ENCODE data around the gene CCT6B. TPM values are rescaled to one million over a fixed set of nuclear protein-coding genes. Genes with fewer than 3 reads are reported as not detected.

CCT6B gene
- total and polyA plus RNA-seq, 9 of the 15 experiments (the other 6 are each of a cell fraction or from before 2014, with no cell fraction given): 0.25 to 0.91 (median 0.58) TPM

GRCh38 chr17:34988644-34989043 lies 27.4 kb upstream of the CCT6B start (continued):
- TF ChIP-seq ZNF431 (CRISPR knock-in tag; IDR thresholded peaks at IDR 0.05): no peak
- TF ChIP-seq STAT5A (IDR thresholded peaks at IDR 0.05; ENCODE audit: borderline replicate concordance, low read length): peak; percentile 49; the same call in 1 of the 2 replicates
- no peak for TF ChIP-seq NRF1 (conservative IDR thresholded peaks at IDR 0.05 in 1 of 2, IDR thresholded peaks at IDR 0.05 in 1 of 2)
- TF ChIP-seq CBX2 (IDR thresholded peaks at IDR 0.05; ENCODE audit: insufficient read depth, low read length, poor library complexity, severe bottlenecking): no peak
- TF ChIP-seq ZNF766 (CRISPR knock-in tag; conservative IDR thresholded peaks at IDR 0.05): 0 out of 2 replicates have a peak, but pooled peaks have one; percentile 26
- peak; percentile 44; the same call in 1 of the 2 replicates for TF ChIP-seq MTA2 (IDR thresholded peaks at IDR 0.05; ENCODE audit: low read depth)
- peak; percentile 74; the same call in 1 of the 2 replicates for TF ChIP-seq ZNF589 (CRISPR knock-in tag; IDR thresholded peaks at IDR 0.05; ENCODE audit: low read depth)
- peak; percentile 56 for TF ChIP-seq MEIS2 (IDR thresholded peaks at IDR 0.05; ENCODE audit: partially characterized antibody)
- peak; percentile 54; the same call in 1 of the 2 replicates for TF ChIP-seq FOXM1 (IDR thresholded peaks at IDR 0.05; ENCODE audit: low read depth)
- no peak for TF ChIP-seq FOXM1 (CRISPR knock-in tag; IDR thresholded peaks at IDR 0.05; ENCODE audit: low read depth)
- TF ChIP-seq KLF16 (IDR thresholded peaks at IDR 0.05): peak; percentile 83
- peak; percentile 34; the same call in 1 of the 2 replicates for TF ChIP-seq RNF2 (IDR thresholded peaks at IDR 0.05)
- 0 out of 4 replicates have a peak, but pooled peaks of 1 of the 2 experiments have one; percentile 19 for TF ChIP-seq TRIM24 (IDR thresholded peaks at IDR 0.05)
- peak; percentile 49; the same call in 1 of the 2 replicates for TF ChIP-seq SMARCE1 (IDR thresholded peaks at IDR 0.05)
- no peak for TF ChIP-seq SREBF2 (CRISPR knock-in tag; IDR thresholded peaks at IDR 0.05)
- peak; percentile 46 for TF ChIP-seq ETV1 (tag; conservative IDR thresholded peaks at IDR 0.05; ENCODE audit: low read depth)
- TF ChIP-seq ATF4 (CRISPR knock-in tag; IDR thresholded peaks at IDR 0.05): no peak
- no peak for TF ChIP-seq ATF1 (CRISPR knock-in tag; IDR thresholded peaks at IDR 0.05)
- TF ChIP-seq ATF1 (tag; IDR thresholded peaks at IDR 0.05): 0 out of 2 replicates have a peak, but pooled peaks have one; percentile 9
- peak; percentile 49; the same call in 1 of the 2 replicates for TF ChIP-seq SMARCA4 (IDR thresholded peaks at IDR 0.05)
- TF ChIP-seq NCOR1 (IDR thresholded peaks at IDR 0.05): peak; percentile 69
- TF ChIP-seq NFIC (IDR thresholded peaks at IDR 0.05): peak; percentile 45; the same call in 1 of the 2 replicates
- TF ChIP-seq EP300 (IDR thresholded peaks at IDR 0.05; ENCODE audit: low read length): peak; percentile 58
- TF ChIP-seq KDM1A (IDR thresholded peaks at IDR 0.05): peak in 1 of 2 experiments; percentile 47; a peak in 1 of 4 replicates
- peak; percentile 73 for TF ChIP-seq TCF3 (CRISPR knock-in tag; IDR thresholded peaks at IDR 0.05)
- peak; percentile 68; the same call in 1 of the 2 replicates for TF ChIP-seq DPF2 (IDR thresholded peaks at IDR 0.05)
- peak; percentile 88 for TF ChIP-seq ARID1B (IDR thresholded peaks at IDR 0.05)
- peak; percentile 75 for TF ChIP-seq CBFA2T2 (conservative IDR thresholded peaks at IDR 0.05)
- 0 out of 4 replicates have a peak, but pooled peaks of 1 of the 2 experiments have one; percentile 43 for TF ChIP-seq ZMIZ1 (IDR thresholded peaks at IDR 0.05; ENCODE audit: low read depth in 2 of 2, low read length in 2 of 2)
- TF ChIP-seq ELF1 (tag; IDR thresholded peaks at IDR 0.05): peak; percentile 64
- TF ChIP-seq TAL1 (IDR thresholded peaks at IDR 0.05): peak; percentile 79
